ENCODE data around the gene MYMK. TPM values are rescaled to one million over a fixed set of nuclear protein-coding genes. Genes with fewer than 3 reads are reported as not detected.

MYMK gene
- total and polyA plus RNA-seq, 2 of the 4 experiments (the other 2 are of a cell fraction), result not detected

- Histone ChIP-seq H3K9me1 (ENCODE audit: insufficient read depth, low read length) (no peaks in the 10 kb centered on the region), H3K23ac (ENCODE audit: low read depth, low read length) (no peak overlapping the region), H2BK15ac (ENCODE audit: low read depth, low read length) (no peak overlapping the region), H3K9ac (ENCODE audit: low read depth, low read length) (no peak overlapping the region), H3K9me3 (ENCODE audit: control insufficient read depth, insufficient read depth, low read length) (no peaks in the 10 kb centered on the region), H3K14ac (replicated peaks; ENCODE audit: low read depth, low read length) (no peak overlapping the region), H3K27me3 (ENCODE audit: control insufficient read depth, insufficient read depth, low read length) (peaks cover 80% of the 10 kb centered on the region), H4K5ac (ENCODE audit: low read depth, low read length) (no peak overlapping the region), H3K4me3 (ENCODE audit: insufficient read depth, low read depth, low read length) (no peak overlapping the region), H4K91ac (ENCODE audit: insufficient read depth, low read depth, low read length) (no peak overlapping the region), H3K4me1 (ENCODE audit: control insufficient read depth, insufficient read depth, low read length) (peaks cover 2% of the 10 kb centered on the region; the same call in 1 of the 2 replicates), H2BK120ac (ENCODE audit: low read depth, low read length) (no peak overlapping the region), H2BK5ac (ENCODE audit: low read depth, low read length, poor library complexity, severe bottlenecking) (no peak overlapping the region), H2AK5ac (ENCODE audit: low read depth, low read length) (no peak overlapping the region), H3K18ac (ENCODE audit: low read depth, low read length) (no peak overlapping the region), H3K36me3 (ENCODE audit: control insufficient read depth, insufficient read depth, low read length) (no peaks in the 10 kb centered on the region), H2BK20ac (ENCODE audit: low read depth, low read length) (no peak overlapping the region), H4K20me1 (ENCODE audit: insufficient read depth, low read length) (peaks cover 2% of the 10 kb centered on the region; the same call in 1 of the 2 replicates), H3K27ac (ENCODE audit: insufficient read depth, low read length) (no peak overlapping the region), H3K56ac (ENCODE audit: extremely low read depth, insufficient read depth, low read length) (no peak overlapping the region), H2AK9ac (replicated peaks; ENCODE audit: low read depth, low read length, poor library complexity) (no peak overlapping the region), H3K79me1 (ENCODE audit: low read depth in 1 of 2, low read length in 2 of 2) (no peaks in the 10 kb centered on the region), H2AFZ (replicated peaks; ENCODE audit: low read length, poor library complexity) (no peak overlapping the region), H4K8ac (ENCODE audit: low read depth in 2 of 2, low read length in 2 of 2) (no peak overlapping the region), H3K4ac (ENCODE audit: low read depth, low read length) (no peak overlapping the region), H3K4me2 (ENCODE audit: low read depth, low read length) (no peak overlapping the region)
- ATAC-seq (ENCODE audit: low read depth) (no peak), DNase-seq (no peak)
- BruUV-seq (replicated peaks), result no TSS peak
- intact Hi-C loops (cut with micrococcal nuclease) (no loop called here), in situ Hi-C loops (cut with MboI; ENCODE audit: low sequenced_read_pairs) (no loop called here), dilution Hi-C loops (cut with HindIII; ENCODE audit: low sequenced_read_pairs, unreplicated experiment) (no loop called here)
- ChIA-PET CTCF (no interaction called here), POLR2A (ENCODE audit: unreplicated experiment) (no interaction called here)
- WGBS, 2 experiments (ENCODE audit: extremely low coverage in 2 of 2, insufficient read length in 1 of 2), result no CpG with 5 or more reads among the region's 11 CpGs
- TF ChIP-seq, protein P1, sequence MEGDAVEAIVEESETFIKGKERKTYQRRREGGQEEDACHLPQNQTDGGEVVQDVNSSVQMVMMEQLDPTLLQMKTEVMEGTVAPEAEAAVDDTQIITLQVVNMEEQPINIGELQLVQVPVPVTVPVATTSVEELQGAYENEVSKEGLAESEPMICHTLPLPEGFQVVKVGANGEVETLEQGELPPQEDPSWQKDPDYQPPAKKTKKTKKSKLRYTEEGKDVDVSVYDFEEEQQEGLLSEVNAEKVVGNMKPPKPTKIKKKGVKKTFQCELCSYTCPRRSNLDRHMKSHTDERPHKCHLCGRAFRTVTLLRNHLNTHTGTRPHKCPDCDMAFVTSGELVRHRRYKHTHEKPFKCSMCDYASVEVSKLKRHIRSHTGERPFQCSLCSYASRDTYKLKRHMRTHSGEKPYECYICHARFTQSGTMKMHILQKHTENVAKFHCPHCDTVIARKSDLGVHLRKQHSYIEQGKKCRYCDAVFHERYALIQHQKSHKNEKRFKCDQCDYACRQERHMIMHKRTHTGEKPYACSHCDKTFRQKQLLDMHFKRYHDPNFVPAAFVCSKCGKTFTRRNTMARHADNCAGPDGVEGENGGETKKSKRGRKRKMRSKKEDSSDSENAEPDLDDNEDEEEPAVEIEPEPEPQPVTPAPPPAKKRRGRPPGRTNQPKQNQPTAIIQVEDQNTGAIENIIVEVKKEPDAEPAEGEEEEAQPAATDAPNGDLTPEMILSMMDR (conservative IDR thresholded peaks at IDR 0.05; ENCODE audit: low read depth, low read length), result no peak
- TF ChIP-seq, protein P2, sequence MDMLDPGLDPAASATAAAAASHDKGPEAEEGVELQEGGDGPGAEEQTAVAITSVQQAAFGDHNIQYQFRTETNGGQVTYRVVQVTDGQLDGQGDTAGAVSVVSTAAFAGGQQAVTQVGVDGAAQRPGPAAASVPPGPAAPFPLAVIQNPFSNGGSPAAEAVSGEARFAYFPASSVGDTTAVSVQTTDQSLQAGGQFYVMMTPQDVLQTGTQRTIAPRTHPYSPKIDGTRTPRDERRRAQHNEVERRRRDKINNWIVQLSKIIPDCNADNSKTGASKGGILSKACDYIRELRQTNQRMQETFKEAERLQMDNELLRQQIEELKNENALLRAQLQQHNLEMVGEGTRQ (IDR thresholded peaks at IDR 0.05; ENCODE audit: low read depth, low read length), result no peak
- TF ChIP-seq MAFK (IDR thresholded peaks at IDR 0.05; ENCODE audit: low read depth, low read length) (no peak), FOS (IDR thresholded peaks at IDR 0.05; ENCODE audit: low read depth, low read length) (no peak), POLR2A (IDR thresholded peaks at IDR 0.05; ENCODE audit: low read depth, low read length) (no peak), RFX5 (IDR thresholded peaks at IDR 0.05; ENCODE audit: low read depth, low read length) (no peak), ELK1 (IDR thresholded peaks at IDR 0.05; ENCODE audit: borderline replicate concordance, low read depth, low read length) (no peak), NFE2L2 (IDR thresholded peaks at IDR 0.05; ENCODE audit: low read depth, low read length) (no peak), CEBPB (IDR thresholded peaks at IDR 0.05; ENCODE audit: low read depth, low read length) (no peak), CHD1 (IDR thresholded peaks at IDR 0.05; ENCODE audit: low read depth, low read length) (no peak), MAZ (IDR thresholded peaks at IDR 0.05; ENCODE audit: borderline replicate concordance, low read depth, low read length) (no peak)
These were observed 4.1 kb upstream of the MYMK start for GRCh38 chr9:133528876-133529241.
